K562 (cell line): Measurements from ENCODE around the gene PREX1. TPM values are rescaled to one million over a fixed set of nuclear protein-coding genes. Genes with fewer than 3 reads are reported as not detected.

Experiments used
- ZNF318 ChIP-seq, 2 experiments: fragments of 450-650 bp; IDR thresholded peaks; 2 replicates each; pipeline ENCODE4 v1.6.1; 2016; ENCODE audit warnings: mild to moderate bottlenecking in 2 of 2, borderline replicate concordance in 1 of 2, low read depth in 1 of 2, moderate library complexity in 1 of 2
- polyA plus RNA-seq, 8 experiments: library from polyadenylated mRNA; depleted of rRNA in 4 of 8; stranded (reverse) in 5 of 8; unstranded in 3 of 8; fragments of >200 nt; fragmentation: Nextera tagmentation in 2 of 8; fragmentation: Illumina TruSeq in 1 of 8; extraction: Ambion mirVana in 2 of 8; extraction: Trizol in 1 of 8; gene quantifications; 2 replicates each; pipeline versions ENCODE4 v1.2.1 to v1.2.3, GENCODE V29; 2011 to 2014; ENCODE audit warnings: inconsistent platforms in 1 of 8, missing spikeins in 1 of 8
- total RNA-seq, 7 experiments: library from RNA; depleted of rRNA in 6 of 7; stranded (reverse); fragments of >200 nt in 6 of 7; fragmentation: Illumina TruSeq in 2 of 7; extraction: Trizol in 2 of 7; gene quantifications; 2 replicates each; pipeline versions ENCODE4 v1.2.1 to v1.2.3, GENCODE V29; 2011 to 2021; ENCODE audit warnings: low replicate concordance in 1 of 7
- TF ChIP-seq, protein P1 (sequence below): sonication (generic); formaldehyde crosslinking; IDR thresholded peaks from 2 replicates; pipeline ENCODE4 v1.8.0; 2022; ENCODE audit warnings: missing genetic modification reagents, mild to moderate bottlenecking, moderate library complexity, borderline replicate concordance

PREX1 gene
- total and polyA plus RNA-seq, 9 of the 15 experiments (the other 6 are each of a cell fraction or from before 2014, with no cell fraction given), result 0.37 to 10.4 (median 4.8) TPM

DNA sequence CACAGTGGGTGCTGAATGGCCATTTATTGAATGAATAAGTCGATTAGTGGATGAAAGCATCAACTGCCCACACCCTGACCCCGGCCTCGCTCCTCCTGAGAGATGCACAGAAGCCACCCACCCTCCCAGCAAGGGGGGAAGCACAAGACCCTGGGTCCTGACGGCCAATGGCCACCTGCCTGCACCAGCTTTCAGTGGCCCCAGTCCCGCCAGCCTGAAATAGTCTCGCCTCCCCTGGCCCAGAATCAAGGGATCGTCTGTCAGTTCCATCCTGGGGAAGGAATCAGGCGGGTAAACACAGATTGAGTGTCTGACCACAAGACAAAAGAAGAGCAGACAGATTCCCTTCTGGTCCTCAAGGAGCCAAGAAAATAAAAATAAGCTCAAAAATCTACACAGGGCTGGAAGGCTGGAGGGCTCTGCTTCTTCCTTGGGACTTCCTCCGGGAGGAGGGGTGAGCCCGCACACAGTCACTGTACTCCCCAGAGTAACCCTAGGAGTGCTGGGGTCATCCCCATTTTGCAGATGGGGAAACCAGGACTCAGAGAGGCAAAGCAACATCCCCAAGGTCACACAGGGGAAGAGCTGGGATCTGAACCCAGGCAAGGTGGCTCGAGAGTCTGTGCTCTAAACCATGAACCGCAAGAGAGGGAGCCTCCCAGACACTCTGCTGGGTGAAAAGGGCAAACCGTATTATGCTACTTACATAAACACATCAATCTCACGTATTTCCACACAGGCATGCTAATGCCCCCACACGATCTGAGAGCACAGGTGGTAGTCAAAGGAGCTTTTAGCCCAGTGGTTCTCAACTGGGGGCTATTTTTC is 7.8 kb downstream of the PREX1 start (continued):
- TF ChIP-seq, protein P1, sequence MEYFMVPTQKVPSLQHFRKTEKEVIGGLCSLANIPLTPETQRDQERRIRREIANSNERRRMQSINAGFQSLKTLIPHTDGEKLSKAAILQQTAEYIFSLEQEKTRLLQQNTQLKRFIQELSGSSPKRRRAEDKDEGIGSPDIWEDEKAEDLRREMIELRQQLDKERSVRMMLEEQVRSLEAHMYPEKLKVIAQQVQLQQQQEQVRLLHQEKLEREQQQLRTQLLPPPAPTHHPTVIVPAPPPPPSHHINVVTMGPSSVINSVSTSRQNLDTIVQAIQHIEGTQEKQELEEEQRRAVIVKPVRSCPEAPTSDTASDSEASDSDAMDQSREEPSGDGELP (CRISPR knock-in tag), result no peak
- no peak for TF ChIP-seq ZNF318 (IDR thresholded peaks at IDR 0.05; ENCODE audit: borderline replicate concordance in 1 of 2, low read depth in 1 of 2)
- TF ChIP-seq, all 486 proteins: peak for 2
